Smooth muscle cell of the umbilical artery (primary cell): Measurements from ENCODE around the gene JTB. TPM values are rescaled to one million over a fixed set of nuclear protein-coding genes. Genes with fewer than 3 reads are reported as not detected.

Experiments
- total RNA-seq: library from RNA; depleted of rRNA; stranded (reverse); fragments of >200 nt; gene quantifications from 2 replicates; pipeline ENCODE4 v1.2.3, GENCODE V29; 2014

Gene JTB
- 106 and 178 TPM in 2 replicates for total RNA-seq

GRCh38 chr1:153977250-153978240, at the start of gene JTB:
Gene JTB, minus strand, starts transcription at chr1:153977674. Its CDS starts 422 bp downstream, at chr1:153977252.

DNA sequence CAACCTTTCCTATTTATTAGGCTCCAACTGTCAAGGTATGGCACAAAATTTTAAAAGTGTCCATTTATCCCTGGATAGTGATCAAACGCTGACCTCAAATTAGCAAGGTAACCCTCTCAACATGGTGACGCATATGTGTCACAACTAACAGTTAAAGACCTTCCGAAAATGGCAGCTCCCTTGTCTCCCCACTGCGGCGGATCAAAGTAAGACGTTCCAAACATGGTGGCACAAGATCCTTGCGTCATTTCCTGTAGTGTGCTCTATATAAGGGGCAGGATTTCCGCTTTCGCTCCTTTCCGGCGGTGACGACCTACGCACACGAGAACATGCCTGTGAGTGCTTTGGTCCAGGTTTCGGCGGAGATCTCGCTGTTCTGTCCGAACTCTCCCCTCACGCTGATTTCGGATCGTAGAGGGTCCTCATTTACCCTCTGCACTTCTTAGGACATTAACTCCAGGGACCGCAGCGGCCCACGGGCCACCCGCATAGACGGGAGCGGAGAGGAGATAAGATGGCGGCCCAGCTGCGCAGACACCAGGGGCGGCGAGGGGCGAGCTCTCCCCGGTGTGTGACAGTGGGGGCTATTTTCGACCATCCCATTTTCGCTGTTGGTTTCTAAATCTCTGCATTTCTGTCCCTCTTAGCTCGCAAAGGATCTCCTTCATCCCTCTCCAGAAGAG, 13.1 kb upstream of the JTB start, which contains the start of gene RPS27:
RPS27 (plus strand) TSS at position 295 of the 683 bp plus-strand sequence; CDS start at position 330, 35 bp downstream.

DNA sequence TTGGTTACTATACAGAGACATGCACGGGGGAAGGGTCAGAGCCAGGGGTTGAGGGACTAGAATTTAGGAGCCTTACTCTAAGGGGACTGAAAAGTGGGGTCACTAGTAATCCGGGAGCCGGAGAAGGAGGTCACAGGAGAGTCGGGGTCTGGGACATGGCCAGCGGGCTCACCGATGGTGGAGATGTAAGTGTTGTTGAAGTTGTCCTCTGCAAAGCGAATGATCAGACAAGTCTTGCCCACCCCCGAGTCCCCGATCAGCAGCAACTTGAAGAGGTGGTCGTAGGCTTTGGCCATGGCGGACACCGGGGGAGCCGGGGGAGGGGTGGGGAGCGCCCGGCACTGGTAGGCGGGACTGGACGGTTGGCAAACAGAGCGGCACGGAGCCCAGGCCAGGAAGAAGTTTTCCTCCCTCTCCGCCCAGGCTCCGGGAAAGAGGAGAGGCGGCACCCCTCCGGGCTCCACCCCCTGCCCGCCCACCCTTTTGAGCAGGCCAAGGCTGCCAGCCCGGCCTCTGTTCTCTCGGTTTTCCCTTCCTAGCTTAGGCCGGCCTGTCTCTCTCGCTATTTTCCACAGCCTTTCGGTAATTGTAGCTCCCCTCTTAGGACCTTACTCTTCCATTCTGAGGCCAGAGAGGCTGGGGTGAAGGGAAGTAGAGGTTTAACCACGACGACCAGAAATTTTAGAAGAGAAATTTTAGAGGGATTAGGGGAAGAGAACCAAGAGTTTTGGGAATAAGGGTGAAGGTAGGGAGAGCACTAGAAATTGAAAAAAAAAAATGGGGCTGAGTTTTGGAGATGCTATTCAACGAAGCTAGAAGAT, 8.7 kb upstream of the JTB start, which contains the start of gene RAB13:
RAB13 (minus strand) TSS at position 399 of the 821 bp plus-strand sequence; CDS start at position 296, 103 bp downstream.

GRCh38 chr1:153967107-153967999, 10.1 kb downstream of the JTB start, which contains the start of gene CREB3L4:
Gene CREB3L4, plus strand, starts transcription at chr1:153967902. Its CDS starts 624 bp downstream, at chr1:153968526.

GRCh38 chr1:153963030-153963849, 14.2 kb downstream of the JTB start, which contains the start of gene SLC39A1:
Gene SLC39A1, minus strand, starts transcription at chr1:153963537. Its CDS starts 822 bp downstream, at chr1:153962715.

DNA sequence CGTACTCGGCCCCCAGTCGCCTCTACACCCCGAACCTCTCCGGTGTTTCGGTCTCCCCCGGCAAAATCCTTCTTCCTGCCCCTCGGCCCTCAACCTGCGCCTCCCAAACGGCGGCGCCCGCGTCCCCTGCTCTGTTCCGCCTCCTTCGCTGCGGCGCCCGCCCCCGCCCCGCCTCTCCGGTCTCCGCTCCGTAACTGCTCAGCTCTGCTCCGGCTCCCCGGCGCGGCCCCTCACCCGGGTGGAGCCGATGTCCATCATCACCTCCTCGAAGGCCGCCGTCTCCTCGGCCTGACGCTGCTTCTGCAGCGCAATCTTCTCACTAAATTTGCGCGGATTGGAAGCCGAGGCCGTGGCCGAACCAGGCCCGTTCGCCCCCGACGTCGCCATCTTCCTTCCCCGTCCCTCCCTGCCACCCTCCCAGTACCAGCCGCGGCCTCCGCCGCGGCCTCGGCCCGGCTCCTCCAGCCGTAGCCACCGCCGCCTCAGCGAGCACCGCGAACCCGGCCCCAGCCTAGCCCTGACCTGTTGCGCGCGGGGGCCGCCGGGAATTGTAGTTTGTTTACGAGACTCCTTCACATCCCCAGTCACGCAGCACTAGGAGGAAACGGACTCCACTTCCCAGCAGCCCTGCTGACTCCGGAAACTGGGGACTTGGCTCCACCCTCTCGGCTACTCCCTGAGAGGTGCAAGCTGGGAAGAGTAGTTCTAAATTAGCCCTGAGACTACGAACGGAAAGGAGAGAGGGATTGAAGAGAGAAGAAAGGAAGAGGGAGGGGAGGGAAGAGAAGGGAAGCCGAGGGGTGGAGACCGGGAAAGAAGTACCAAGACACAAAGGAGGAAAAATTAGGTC, 19.1 kb downstream of the JTB start, which contains the start of gene CRTC2:
CRTC2 (minus strand) TSS at position 502 of the 850 bp plus-strand sequence; CDS start at position 387, 115 bp downstream.

GRCh38 chr1:153946622-153947241, 30.7 kb downstream of the JTB start, which contains the start of gene DENND4B:
Gene DENND4B, minus strand, starts transcription at chr1:153946718. Its CDS starts 2,344 bp downstream, at chr1:153944374.

Other genes with a start within 250 kb of the JTB start
- gene INTS3, start 249.6 kb downstream of the JTB start, total RNA-seq, result 34.1 and 55.4 TPM in 2 replicates
- 4.5 and 4.8 TPM in 2 replicates for gene SLC27A3, start 202.3 kb downstream of the JTB start, total RNA-seq
- 3.6 and 8.0 TPM in 2 replicates for gene GATAD2B, start 54.7 kb downstream of the JTB start, total RNA-seq
- 24.3 and 37.8 TPM in 2 replicates for gene DENND4B, start 31.0 kb downstream of the JTB start, total RNA-seq
- gene CRTC2, start 19.1 kb downstream of the JTB start, total RNA-seq, result 3.9 and 5.4 TPM in 2 replicates
- gene SLC39A1, start 14.1 kb downstream of the JTB start, total RNA-seq, result 112 and 126 TPM in 2 replicates
- gene CREB3L4, start 9.8 kb downstream of the JTB start, total RNA-seq, result 4.8 and 5.6 TPM in 2 replicates
- gene RAB13, start 8.7 kb upstream of the JTB start, total RNA-seq, result 86.1 and 104 TPM in 2 replicates
- gene RPS27, start 13.1 kb upstream of the JTB start, total RNA-seq, result 272 and 781 TPM in 2 replicates
- under 0.01 and 0.05 TPM in 2 replicates for gene NUP210L, start 177.4 kb upstream of the JTB start, total RNA-seq
- 382 and 1,181 TPM in 2 replicates for gene TPM3, start 214.4 kb upstream of the JTB start, total RNA-seq
- not detected in 2 replicates for gene CFAP141, start 228.7 kb upstream of the JTB start, total RNA-seq
- gene UBAP2L, start 243.3 kb upstream of the JTB start, total RNA-seq, result 46.3 and 122 TPM in 2 replicates